ENCODE data around the gene DMRT1. TPM values are rescaled to one million over a fixed set of nuclear protein-coding genes. Genes with fewer than 3 reads are reported as not detected.

Gene DMRT1
- 0.58 TPM in 1 of 2 replicates, not detected in the other for total RNA-seq

DNA sequence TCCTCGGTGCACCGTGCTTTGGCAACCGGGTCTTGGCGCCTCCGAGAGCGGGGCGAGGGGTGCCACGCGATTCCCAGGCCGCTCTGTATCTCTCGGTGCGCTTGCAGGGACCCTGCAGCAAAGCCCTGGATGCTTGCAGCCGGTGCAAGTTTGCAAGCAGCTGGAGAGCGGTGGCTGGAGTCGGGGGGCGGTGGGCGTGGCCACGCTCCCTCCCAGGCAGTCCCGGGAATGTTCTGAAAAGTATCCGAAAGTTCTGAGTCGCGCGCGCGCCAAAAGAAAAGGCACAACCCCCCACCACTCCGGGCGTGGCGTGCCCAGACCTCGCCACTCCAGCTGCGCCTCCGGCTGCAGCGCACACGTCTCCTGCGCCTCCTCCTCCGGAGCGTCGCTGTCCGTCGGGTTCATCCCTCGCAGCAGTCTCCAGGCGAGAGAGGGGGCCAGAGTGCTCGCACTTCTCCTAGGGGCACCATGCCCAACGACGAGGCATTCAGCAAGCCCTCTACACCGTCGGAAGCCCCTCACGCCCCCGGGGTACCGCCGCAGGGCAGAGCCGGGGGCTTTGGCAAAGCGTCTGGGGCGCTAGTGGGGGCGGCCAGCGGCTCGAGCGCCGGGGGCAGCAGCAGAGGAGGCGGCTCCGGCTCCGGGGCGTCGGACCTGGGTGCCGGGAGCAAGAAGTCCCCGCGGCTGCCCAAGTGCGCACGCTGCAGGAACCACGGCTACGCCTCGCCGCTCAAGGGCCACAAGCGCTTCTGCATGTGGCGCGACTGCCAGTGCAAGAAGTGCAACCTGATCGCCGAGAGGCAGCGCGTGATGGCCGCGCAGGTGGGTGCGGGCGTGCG, at the start of gene DMRT1:
DMRT1 (plus strand) TSS at position 327 of the 839 bp plus-strand sequence; CDS start at position 469, 142 bp downstream.

DNA sequence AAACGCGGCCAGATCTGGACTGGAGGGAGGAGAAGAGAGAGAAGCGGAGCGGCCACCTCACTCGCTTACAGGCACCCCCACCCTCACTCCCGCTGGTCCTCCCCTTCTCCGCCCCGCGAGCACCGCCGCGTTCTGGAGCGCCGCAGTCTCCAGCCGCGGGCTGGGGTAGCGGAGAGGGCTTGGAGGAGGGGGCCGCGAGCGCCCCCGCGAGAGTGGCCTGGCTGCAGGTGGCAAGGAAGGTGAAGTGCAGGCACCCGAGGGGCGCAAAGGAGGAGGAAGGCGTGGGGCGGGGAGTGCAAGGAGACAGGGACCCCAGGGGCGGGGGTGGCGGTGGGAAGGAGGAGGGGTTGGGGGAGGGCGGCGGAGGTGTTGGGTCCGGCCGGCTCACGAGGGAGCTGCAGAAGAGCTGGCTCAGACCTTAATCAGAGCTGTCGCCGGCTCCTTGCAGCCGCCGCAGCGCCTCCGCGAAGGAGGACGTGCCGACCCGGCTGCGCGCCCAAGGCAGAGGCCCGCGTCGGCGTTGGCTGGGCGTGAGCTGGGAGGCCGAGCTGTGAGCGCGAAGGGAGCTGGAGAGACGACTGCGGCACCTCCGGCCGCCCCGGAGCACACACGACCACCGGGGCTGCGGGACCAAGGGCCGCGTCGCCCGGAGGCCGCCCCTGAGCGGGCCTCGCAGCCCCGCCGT, 134.9 kb downstream of the DMRT1 start, which contains the start of gene DMRT3:
DMRT3 (plus strand) TSS at position 398 of the 685 bp plus-strand sequence. CDS start 347 bp downstream, outside the sequence.

Other genes starting within 250 kb of the DMRT1 start
- not detected in 2 replicates for gene DMRT3, start 135.0 kb downstream of the DMRT1 start, total RNA-seq
- gene DMRT2, start 208.7 kb downstream of the DMRT1 start, total RNA-seq: not detected in 2 replicates

Data from myometrial cell (primary cell).